Activated CD4-positive, alpha-beta T cell treated with anti-CD3 and anti-CD28 coated beads, Interleukin-2, Interleukin-6, amounts not matched to agents 100 ng/mL and 50 ng/mL, durations not matched to agents 16 hours and 8 hours (primary cell): ENCODE results near the gene TXNDC17.
"Not testable (repeated sequence)": the region's sequence is repeated elsewhere in the genome, so short reads cannot be mapped to it uniquely, and the experiment has no call there.

ENCODE experiments used
- DNase-seq: peaks from one replicate; pipeline ENCODE4 v3.0.0-alpha.2; 2020

Gene TXNDC17

GRCh38 chr17:6684881-6685767, 44.3 kb downstream of the TXNDC17 start:
- DNase-seq, result no peak

GRCh38 chr17:6686026-6686425, 45.2 kb downstream of the TXNDC17 start:
- DNase-seq, result no peak

- DNase-seq, result no peak
Observed at GRCh38 chr17:6688944-6689343, 48.1 kb downstream of the TXNDC17 start.

- no peak for DNase-seq
Observed at GRCh38 chr17:6690641-6691040, 49.8 kb downstream of the TXNDC17 start.

- DNase-seq, result no peak
Observed at GRCh38 chr17:6691546-6691945, 50.7 kb downstream of the TXNDC17 start.

GRCh38 chr17:6691958-6692357, 51.1 kb downstream of the TXNDC17 start:
- not testable (repeated sequence) for DNase-seq
